K562 (cell line): ENCODE measurements around the gene PABPC1L. TPM values are rescaled to one million over a fixed set of nuclear protein-coding genes. Genes with fewer than 3 reads are reported as not detected.

Experiments
- ATAC-seq: fragments of 200-7000 bp; cut with Tn5 transposase; 3 replicates; pipeline ENCODE4 v1.9.1; 2020; ENCODE audit warnings: moderate library complexity
- BruUV-seq: library from RNA; stranded (reverse); fragments of 400-500 nt; replicated peaks from 2 replicates; lab custom pipeline; 2021; lab: Mats Ljungman, UMichigan
- CTCF ChIA-PET: fragments of 300-600 bp; formaldehyde crosslinking; extraction: SDS; loops from one replicate; lab custom pipeline; 2021; ENCODE audit warnings: low intra/inter-chr PET ratio; lab: Yijun Ruan, JAX
- POLR2A ChIA-PET: fragments of 300-600, 350-650 bp; sonication (Branson Sonifier 250); formaldehyde crosslinking; extraction: SDS; loops from one replicate; lab custom pipeline; 2021; ENCODE audit warnings: antibody characterized with exemption, inconsistent platforms; lab: Yijun Ruan, JAX
- DNase-seq, 4 experiments: peaks; one replicate each; pipeline versions ENCODE4 v3.0.0 to v3.0.0-alpha.2; 2011 to 2018; ENCODE audit warnings: low spot score in 3 of 4, mixed read lengths in 3 of 4; ENCODE audit errors: extremely low read depth in 1 of 4
- FAIRE-seq: peaks from 2 replicates; lab custom pipeline; 2011; peaks lifted over from hg19 to GRCh38; lab: Jason Lieb, UNC
- H2AFZ ChIP-seq: 2 replicates; pipeline ENCODE4 v1.6.0; 2011; ENCODE audit warnings: low read depth, low read length, control low read depth, inconsistent platforms
- H3K27ac ChIP-seq: fragments of 200-600 bp; 3 replicates; pipeline ENCODE4 v1.8.0; 2011; ENCODE audit warnings: low read depth, mild to moderate bottlenecking, control low read depth, inconsistent platforms, low read length, moderate library complexity, mixed read lengths; ENCODE audit errors: extremely low read depth
- H3K27me3 ChIP-seq, 2 experiments: fragments of 300-600 bp in 1 of 2; 2 replicates in 1 of 2; 3 replicates in 1 of 2; pipeline versions ENCODE4 v1.6.0 to v1.8.0; 2011; ENCODE audit warnings: inconsistent platforms in 2 of 2, low read length in 2 of 2, mild to moderate bottlenecking in 1 of 2, mixed read lengths in 1 of 2, moderate library complexity in 1 of 2; ENCODE audit not compliant: control insufficient read depth in 2 of 2, insufficient read depth in 2 of 2
- H3K36me3 ChIP-seq: fragments of 300-600 bp; 3 replicates; pipeline ENCODE4 v1.8.0; 2011; ENCODE audit warnings: mild to moderate bottlenecking, low read length, inconsistent platforms; ENCODE audit not compliant: control insufficient read depth, insufficient read depth
- H3K4me1 ChIP-seq, 2 experiments: fragments of 200-600 bp in 1 of 2; replicated peaks in 1 of 2; 2 replicates in 1 of 2; 3 replicates in 1 of 2; pipeline versions ENCODE4 v1.5.1 to v1.8.0; 2011; ENCODE audit warnings: inconsistent platforms in 2 of 2, low read length in 2 of 2, mild to moderate bottlenecking in 1 of 2, mixed read lengths in 1 of 2, moderate library complexity in 1 of 2; ENCODE audit not compliant: control insufficient read depth in 2 of 2, insufficient read depth in 2 of 2
- H3K4me2 ChIP-seq: 2 replicates; pipeline ENCODE4 v1.6.1; 2011; ENCODE audit warnings: low read length, control low read depth, inconsistent platforms, mixed read lengths; ENCODE audit not compliant: insufficient read depth
- H3K4me3 ChIP-seq: fragments of 200-600 bp; sonication (generic), shearing (Covaris generic); 2 replicates; pipeline ENCODE4 v1.5.1; 2016; ENCODE audit warnings: control low read depth, inconsistent platforms
- H3K79me2 ChIP-seq: fragments of 200-600 bp; 3 replicates; pipeline ENCODE4 v1.8.0; 2011; ENCODE audit warnings: low read length, inconsistent platforms; ENCODE audit not compliant: control insufficient read depth, insufficient read depth
- H3K9ac ChIP-seq, 2 experiments: 2 replicates each; pipeline versions ENCODE4 v1.6.0 to v1.6.1; 2011; ENCODE audit warnings: low read depth in 2 of 2, low read length in 2 of 2, control low read depth in 1 of 2, inconsistent platforms in 1 of 2, mild to moderate bottlenecking in 1 of 2, mixed read lengths in 1 of 2; ENCODE audit not compliant: insufficient read depth in 1 of 2
- H3K9me1 ChIP-seq: one replicate; pipeline ENCODE4 v1.6.0; 2011; ENCODE audit warnings: inconsistent platforms, mild to moderate bottlenecking, low read length, moderate library complexity; ENCODE audit not compliant: control insufficient read depth, insufficient read depth
- H3K9me3 ChIP-seq: replicated peaks from 2 replicates; pipeline ENCODE4 v1.5.1; 2011; ENCODE audit warnings: low read depth, low read length, inconsistent platforms; ENCODE audit not compliant: control insufficient read depth, insufficient read depth
- H4K20me1 ChIP-seq: replicated peaks from 2 replicates; pipeline ENCODE4 v1.6.1; 2011; ENCODE audit warnings: low read length, inconsistent platforms, mixed read lengths; ENCODE audit not compliant: control insufficient read depth, insufficient read depth
- BCOR ChIP-seq: fragments of 450-650 bp; IDR thresholded peaks from 2 replicates; pipeline ENCODE4 v1.6.1; 2016
- NCOA1 ChIP-seq: fragments of 450-650 bp; IDR thresholded peaks from 2 replicates; pipeline ENCODE4 v1.6.1; 2016; ENCODE audit warnings: low read depth
- RBM25 ChIP-seq: fragments of 200-400 bp; formaldehyde crosslinking; IDR thresholded peaks from 2 replicates; pipeline ENCODE4 v1.6.1; 2018; ENCODE audit warnings: low read length, low read depth, moderate library complexity; ENCODE audit not compliant: severe bottlenecking
- ZFP36 ChIP-seq: fragments of 150-350 bp; IDR thresholded peaks from 2 replicates; pipeline ENCODE4 v1.6.1; 2018; ENCODE audit warnings: low read length, low read depth; ENCODE audit not compliant: partially characterized antibody
- ZNF518B ChIP-seq: fragments of 250-450 bp; sonication (Bioruptor Pico); IDR thresholded peaks from 2 replicates; pipeline ENCODE4 v1.5.0; 2021; ENCODE audit warnings: mild to moderate bottlenecking, moderate library complexity
- WGBS: fragments of 100-300 bp; shearing (Covaris generic); methylation state at CpG from one replicate; pipeline ENCODE4 v1.1.6; 2016; ENCODE audit warnings: low coverage, mixed read lengths; ENCODE audit not compliant: insufficient coverage; ENCODE audit errors: missing lambda C conversion rate; 5-methylcytosine and 5-hydroxymethylcytosine counted together
- in situ Hi-C: fragments of 300-500 bp; cut with MboI; formaldehyde crosslinking; loops from 4 replicates; pipeline ENCODE4 v1.15.0; 2018; ENCODE audit warnings: inconsistent platforms, mixed read lengths
- intact Hi-C: fragments of 100-400 bp; cut with micrococcal nuclease; formaldehyde crosslinking; loops from 2 replicates; pipeline ENCODE4 v1.14.2; 2022
- polyA plus RNA-seq, 8 experiments: library from polyadenylated mRNA; depleted of rRNA in 4 of 8; stranded (reverse) in 5 of 8; unstranded in 3 of 8; fragments of >200 nt; fragmentation: Nextera tagmentation in 2 of 8; fragmentation: Illumina TruSeq in 1 of 8; extraction: Ambion mirVana in 2 of 8; extraction: Trizol in 1 of 8; gene quantifications; 2 replicates each; pipeline versions ENCODE4 v1.2.1 to v1.2.3, GENCODE V29; 2011 to 2014; ENCODE audit warnings: inconsistent platforms in 1 of 8, missing spikeins in 1 of 8
- total RNA-seq, 7 experiments: library from RNA; depleted of rRNA in 6 of 7; stranded (reverse); fragments of >200 nt in 6 of 7; fragmentation: Illumina TruSeq in 2 of 7; extraction: Trizol in 2 of 7; gene quantifications; 2 replicates each; pipeline versions ENCODE4 v1.2.1 to v1.2.3, GENCODE V29; 2011 to 2021; ENCODE audit warnings: low replicate concordance in 1 of 7

The PABPC1L gene
- total and polyA plus RNA-seq, 9 of the 15 experiments (the other 6 are each of a cell fraction or from before 2014, with no cell fraction given) = 6.0 to 90.3 (median 15.8) TPM

- no peak for FAIRE-seq
- DNase-seq = no peak
- Histone ChIP-seq H3K9ac (0 out of 4 replicates have a peak overlapping the region, but pooled peaks of 1 of the 2 experiments have one; percentile 36), H3K4me1 (peaks cover 0 to 3% of the 10 kb centered on the region in 2 experiments; a peak in 1 of 5 replicates), H3K4me2 (no peak overlapping the region), H3K27me3 (no peaks in the 10 kb centered on the region), H2AFZ (no peak overlapping the region), H4K20me1 (no peaks in the 10 kb centered on the region), H3K9me3 (no peaks in the 10 kb centered on the region), H3K36me3 (peaks cover 66% of the 10 kb centered on the region; the same call in 2 of the 3 replicates), H3K27ac (no peak overlapping the region), H3K4me3 (no peak overlapping the region), H3K9me1 (no peaks in the 10 kb centered on the region), H3K79me2 (no peaks in the 10 kb centered on the region)
- ATAC-seq = no peak
- POLR2A ChIA-PET = interaction anchor here (1.3 to 1.8 kb wide), 2 partner anchors 9 to 12 kb away, joined by 3 to 4 read pairs; partner anchors contain the start of gene PABPC1L
- in situ Hi-C loops = no loop called here
- CTCF ChIA-PET = no interaction called here
- intact Hi-C loops = loop anchor here (10.0 kb wide), 1 partner anchor 176 kb away; no protein-coding TSS in a partner anchor
- 94% methylated on average over 3 of the region's 3 CpGs for whole genome bisulfite sequencing
- BruUV-seq = no TSS peak
- TF ChIP-seq NCOA1 (no peak), BCOR (0 out of 2 replicates have a peak, but pooled peaks have one; percentile 36), RBM25 (peak; percentile 95), ZFP36 (peak; percentile 82), ZNF518B (no peak)
Measured at GRCh38 chr20:44918342-44918741, 8.5 kb downstream of the PABPC1L start.
